ENCODE results near the gene PSMB2.

PSMB2 gene

DNA sequence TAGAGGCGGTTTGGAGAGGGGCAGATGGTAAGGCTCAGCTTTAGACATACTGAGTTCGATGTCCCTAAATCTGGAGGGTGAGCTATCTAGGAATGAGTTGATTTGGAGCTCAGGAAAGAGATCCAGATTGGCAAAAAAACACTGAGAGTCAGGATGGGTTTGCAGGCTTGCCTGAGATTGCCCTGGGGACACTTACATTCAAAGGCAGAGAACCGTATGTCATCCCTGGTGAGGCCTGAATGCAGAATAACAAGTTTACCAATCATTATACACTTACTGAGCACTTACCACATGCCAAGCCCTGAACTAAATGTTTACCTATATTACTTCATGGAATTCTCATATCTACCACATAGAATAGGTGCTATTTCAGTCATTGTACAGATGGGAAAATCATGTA lies 40.7 kb downstream of the PSMB2 start:
- no peak for ATAC-seq
- TF ChIP-seq ZNF565 (CRISPR knock-in tag; conservative IDR thresholded peaks at IDR 0.05; ENCODE audit: low read depth) (no peak), SNAI2 (CRISPR knock-in tag; IDR thresholded peaks at IDR 0.05) (no peak), TCF4 (CRISPR knock-in tag; IDR thresholded peaks at IDR 0.05; ENCODE audit: borderline replicate concordance) (no peak), RARB (CRISPR knock-in tag; IDR thresholded peaks at IDR 0.05) (no peak), GLIS3 (CRISPR knock-in tag; IDR thresholded peaks at IDR 0.05) (no peak), BACH2 (CRISPR knock-in tag; IDR thresholded peaks at IDR 0.05; ENCODE audit: borderline replicate concordance) (no peak), POU6F1 (CRISPR knock-in tag; IDR thresholded peaks at IDR 0.05; ENCODE audit: borderline replicate concordance, low read depth) (no peak), TOX (CRISPR knock-in tag; IDR thresholded peaks at IDR 0.05; ENCODE audit: borderline replicate concordance) (no peak)
- TF ChIP-seq, protein P1, sequence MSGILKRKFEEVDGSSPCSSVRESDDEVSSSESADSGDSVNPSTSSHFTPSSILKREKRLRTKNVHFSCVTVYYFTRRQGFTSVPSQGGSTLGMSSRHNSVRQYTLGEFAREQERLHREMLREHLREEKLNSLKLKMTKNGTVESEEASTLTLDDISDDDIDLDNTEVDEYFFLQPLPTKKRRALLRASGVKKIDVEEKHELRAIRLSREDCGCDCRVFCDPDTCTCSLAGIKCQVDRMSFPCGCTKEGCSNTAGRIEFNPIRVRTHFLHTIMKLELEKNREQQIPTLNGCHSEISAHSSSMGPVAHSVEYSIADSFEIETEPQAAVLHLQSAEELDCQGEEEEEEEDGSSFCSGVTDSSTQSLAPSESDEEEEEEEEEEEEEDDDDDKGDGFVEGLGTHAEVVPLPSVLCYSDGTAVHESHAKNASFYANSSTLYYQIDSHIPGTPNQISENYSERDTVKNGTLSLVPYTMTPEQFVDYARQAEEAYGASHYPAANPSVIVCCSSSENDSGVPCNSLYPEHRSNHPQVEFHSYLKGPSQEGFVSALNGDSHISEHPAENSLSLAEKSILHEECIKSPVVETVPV (CRISPR knock-in tag; IDR thresholded peaks at IDR 0.05): no peak

- TF ChIP-seq CSDC2 (CRISPR knock-in tag; IDR thresholded peaks at IDR 0.05): no peak
- TF ChIP-seq TOX (CRISPR knock-in tag; IDR thresholded peaks at IDR 0.05; ENCODE audit: borderline replicate concordance): no peak
- no peak for TF ChIP-seq TSHZ2 (CRISPR knock-in tag; IDR thresholded peaks at IDR 0.05)
- TF ChIP-seq ZC3H10 (CRISPR knock-in tag; IDR thresholded peaks at IDR 0.05): no peak
- no peak for TF ChIP-seq TCF4 (CRISPR knock-in tag; IDR thresholded peaks at IDR 0.05; ENCODE audit: borderline replicate concordance)
- TF ChIP-seq ZFP30 (CRISPR knock-in tag; IDR thresholded peaks at IDR 0.05): no peak
- TF ChIP-seq PPARA (CRISPR knock-in tag; IDR thresholded peaks at IDR 0.05; ENCODE audit: borderline replicate concordance): no peak
- no peak for TF ChIP-seq SNAI2 (CRISPR knock-in tag; IDR thresholded peaks at IDR 0.05)
- no peak for TF ChIP-seq ARNTL (CRISPR knock-in tag; IDR thresholded peaks at IDR 0.05; ENCODE audit: borderline replicate concordance, low read depth)
- TF ChIP-seq, protein P1 (CRISPR knock-in tag; IDR thresholded peaks at IDR 0.05): no peak
- TF ChIP-seq RARB (CRISPR knock-in tag; IDR thresholded peaks at IDR 0.05): no peak
- no peak for TF ChIP-seq ZFP3 (CRISPR knock-in tag; IDR thresholded peaks at IDR 0.05)
- TF ChIP-seq BACH2 (CRISPR knock-in tag; IDR thresholded peaks at IDR 0.05; ENCODE audit: borderline replicate concordance): no peak
- no peak for ATAC-seq
Measured at GRCh38 chr1:35599411-35599810, 41.9 kb downstream of the PSMB2 start.

DNA sequence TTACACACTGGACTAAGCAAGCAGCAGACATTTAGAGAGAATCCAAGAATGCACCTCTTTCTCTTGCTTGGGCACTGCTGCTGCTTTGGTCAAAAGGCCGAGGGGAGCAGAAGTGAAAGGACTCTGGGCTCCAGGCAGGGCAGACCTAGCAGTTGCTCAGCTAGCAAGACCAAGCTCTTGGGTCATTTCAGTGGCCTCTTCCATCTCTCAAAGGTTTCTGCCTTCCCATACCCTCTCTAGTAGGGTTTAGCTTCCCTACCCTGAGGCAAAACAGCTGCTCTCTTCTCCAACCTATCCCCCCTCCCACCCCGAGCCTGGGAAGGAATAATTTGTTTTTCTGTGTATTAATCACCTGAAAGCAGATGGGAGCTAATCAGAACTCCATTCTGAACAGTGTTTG lies 42.4 kb downstream of the PSMB2 start:
- ATAC-seq: no peak

More for the DNA sequence above, 42.4 kb downstream of the PSMB2 start:
- TF ChIP-seq ZNF565 (CRISPR knock-in tag; conservative IDR thresholded peaks at IDR 0.05; ENCODE audit: low read depth): no peak
- no peak for TF ChIP-seq OSR1 (CRISPR knock-in tag; IDR thresholded peaks at IDR 0.05)
- no peak for TF ChIP-seq ARNTL (CRISPR knock-in tag; IDR thresholded peaks at IDR 0.05; ENCODE audit: borderline replicate concordance, low read depth)
- no peak for TF ChIP-seq ZNF8 (CRISPR knock-in tag; IDR thresholded peaks at IDR 0.05)
- TF ChIP-seq RARB (CRISPR knock-in tag; IDR thresholded peaks at IDR 0.05): no peak
- no peak for TF ChIP-seq GLIS3 (CRISPR knock-in tag; IDR thresholded peaks at IDR 0.05)
- TF ChIP-seq PPARA (CRISPR knock-in tag; IDR thresholded peaks at IDR 0.05; ENCODE audit: borderline replicate concordance): no peak
- no peak for TF ChIP-seq SNAI2 (CRISPR knock-in tag; IDR thresholded peaks at IDR 0.05)
- no peak for TF ChIP-seq CSDC2 (CRISPR knock-in tag; IDR thresholded peaks at IDR 0.05)
- TF ChIP-seq ZFP30 (CRISPR knock-in tag; IDR thresholded peaks at IDR 0.05): no peak
- TF ChIP-seq ESRRG (CRISPR knock-in tag; IDR thresholded peaks at IDR 0.05): no peak
- TF ChIP-seq BACH2 (CRISPR knock-in tag; IDR thresholded peaks at IDR 0.05; ENCODE audit: borderline replicate concordance): no peak
- no peak for TF ChIP-seq TSHZ2 (CRISPR knock-in tag; IDR thresholded peaks at IDR 0.05)

Data from SK-N-SH treated with all-trans-retinoic acid at 6 μM for 48 hours (cell line).